Hepatocyte (in vitro differentiated cells): Measurements from ENCODE around the gene NCAPD2.

ENCODE experiments used
- EZH2 ChIP-seq: fragments of 200-600 bp; sonication (generic); IDR thresholded peaks from 2 replicates; pipeline ENCODE4 v1.6.1; 2016; ENCODE audit warnings: antibody characterized with exemption, mild to moderate bottlenecking, borderline replicate concordance
- TF ChIP-seq, protein P1 (sequence below): fragments of 200-600 bp; sonication (generic); IDR thresholded peaks from 2 replicates; pipeline ENCODE4 v1.5.1; 2016; ENCODE audit warnings: antibody characterized with exemption, mild to moderate bottlenecking; ENCODE audit not compliant: poor library complexity

- TF ChIP-seq, protein P1, sequence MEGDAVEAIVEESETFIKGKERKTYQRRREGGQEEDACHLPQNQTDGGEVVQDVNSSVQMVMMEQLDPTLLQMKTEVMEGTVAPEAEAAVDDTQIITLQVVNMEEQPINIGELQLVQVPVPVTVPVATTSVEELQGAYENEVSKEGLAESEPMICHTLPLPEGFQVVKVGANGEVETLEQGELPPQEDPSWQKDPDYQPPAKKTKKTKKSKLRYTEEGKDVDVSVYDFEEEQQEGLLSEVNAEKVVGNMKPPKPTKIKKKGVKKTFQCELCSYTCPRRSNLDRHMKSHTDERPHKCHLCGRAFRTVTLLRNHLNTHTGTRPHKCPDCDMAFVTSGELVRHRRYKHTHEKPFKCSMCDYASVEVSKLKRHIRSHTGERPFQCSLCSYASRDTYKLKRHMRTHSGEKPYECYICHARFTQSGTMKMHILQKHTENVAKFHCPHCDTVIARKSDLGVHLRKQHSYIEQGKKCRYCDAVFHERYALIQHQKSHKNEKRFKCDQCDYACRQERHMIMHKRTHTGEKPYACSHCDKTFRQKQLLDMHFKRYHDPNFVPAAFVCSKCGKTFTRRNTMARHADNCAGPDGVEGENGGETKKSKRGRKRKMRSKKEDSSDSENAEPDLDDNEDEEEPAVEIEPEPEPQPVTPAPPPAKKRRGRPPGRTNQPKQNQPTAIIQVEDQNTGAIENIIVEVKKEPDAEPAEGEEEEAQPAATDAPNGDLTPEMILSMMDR: peak; percentile 3
- TF ChIP-seq EZH2: no peak
Observed at GRCh38 chr12:6470375-6471163, 23.3 kb upstream of the NCAPD2 start, which contains the start of gene VAMP1.
